AML-193 (cell line): ENCODE measurements around the gene OR52D1.

Experiments
- DNase-seq, 2 experiments: peaks; one replicate each; lab custom pipeline; 2025; lab: John Stamatoyannopoulos, UW

The OR52D1 gene

DNA sequence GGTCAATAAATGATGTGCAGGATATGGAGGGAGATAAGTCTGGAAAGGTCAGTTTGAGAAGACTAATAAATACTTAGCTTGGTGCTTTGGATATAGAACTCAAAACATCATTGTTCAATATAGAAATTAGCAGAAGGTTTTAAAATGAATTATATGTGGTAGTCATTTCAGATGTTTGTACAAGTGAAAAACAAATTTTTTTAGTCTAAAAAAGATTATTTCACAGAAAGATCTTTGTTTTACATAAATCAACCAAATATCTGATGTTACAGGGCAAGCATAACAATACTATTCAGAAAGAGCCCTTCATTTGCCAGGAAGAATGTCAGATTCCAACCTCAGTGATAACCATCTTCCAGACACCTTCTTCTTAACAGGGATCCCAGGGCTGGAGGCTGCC, at the start of gene OR52D1:
TSS of gene OR52D1 (plus strand) at position 301 of the 400 bp plus-strand sequence. CDS start at position 323, 22 bp downstream.
- no peak for DNase-seq

GRCh38 chr11:5441414-5441813, 47.1 kb upstream of the OR52D1 start, which contains the start of gene OR51I1:
Gene OR51I1 (minus strand): TSS chr11:5441514. CDS start chr11:5441514, 0 bp downstream.
- no peak for DNase-seq

DNA sequence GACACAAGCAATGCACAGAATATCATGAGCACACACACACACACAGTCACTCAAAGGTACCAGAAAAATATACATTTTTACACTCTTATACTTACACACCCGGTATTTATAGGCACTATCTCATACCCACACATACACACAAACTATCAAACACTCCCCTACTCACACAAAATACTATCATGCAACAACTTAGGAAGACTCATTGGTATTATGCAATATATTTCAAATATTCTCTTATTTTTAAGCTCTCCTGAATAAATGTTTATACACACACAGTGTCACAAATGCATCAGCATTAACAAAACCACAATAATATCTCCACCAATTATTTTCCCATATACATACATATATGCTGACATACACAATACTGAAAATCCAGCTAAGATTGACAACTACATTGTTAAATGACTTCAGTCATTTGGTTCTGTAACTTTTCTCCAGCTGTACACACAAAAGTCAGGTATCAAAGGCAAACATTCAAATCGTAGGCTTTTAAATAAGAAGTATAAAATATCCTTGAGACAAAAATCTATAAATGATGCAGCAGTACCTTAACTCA, 44.6 kb upstream of the OR52D1 start:
- DNase-seq: no peak

DNA sequence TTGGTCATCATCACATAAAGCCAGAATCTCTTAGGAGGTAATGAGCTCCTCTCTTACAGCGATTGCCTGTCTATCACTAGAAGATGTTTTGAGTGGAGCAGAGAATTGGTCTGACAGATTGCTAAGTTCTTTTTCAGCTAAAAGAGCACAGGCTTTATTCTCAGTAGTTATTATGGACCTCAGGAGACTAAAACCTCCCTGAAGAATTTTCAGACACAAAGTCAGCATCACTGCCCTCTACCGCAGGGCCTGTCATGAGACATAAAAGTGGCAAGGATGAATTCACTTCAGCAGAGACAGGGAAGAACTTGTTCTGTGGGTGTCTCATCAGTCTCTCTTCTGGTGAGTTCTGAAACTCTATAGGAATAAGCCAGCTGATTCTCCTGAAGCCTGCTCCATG, 39.5 kb upstream of the OR52D1 start, which contains the start of gene OR51I2:
TSS of gene OR51I2 (plus strand) at position 301 of the 400 bp plus-strand sequence. CDS start 4,166 bp downstream, outside the sequence.
- DNase-seq: no peak

DNA sequence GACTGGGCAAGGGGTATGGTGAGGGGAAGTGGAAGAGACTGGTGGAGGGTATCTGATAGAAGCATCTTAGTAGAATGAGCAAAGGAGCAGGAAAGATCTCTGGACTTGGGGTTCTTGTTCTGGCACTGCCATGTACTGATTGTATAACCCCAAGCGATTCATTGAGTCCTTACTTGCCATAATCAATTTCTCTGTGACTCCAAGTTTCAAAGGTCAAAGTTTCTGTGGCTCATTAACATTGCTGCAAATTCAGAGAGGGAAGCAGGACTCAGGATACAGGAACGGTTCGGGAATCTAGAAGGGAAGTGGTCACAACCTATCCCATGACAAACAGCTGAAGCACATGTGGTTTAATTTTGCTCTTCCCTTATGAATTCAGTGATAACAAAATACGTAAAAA, 39.1 kb upstream of the OR52D1 start:
- no peak for DNase-seq

DNA sequence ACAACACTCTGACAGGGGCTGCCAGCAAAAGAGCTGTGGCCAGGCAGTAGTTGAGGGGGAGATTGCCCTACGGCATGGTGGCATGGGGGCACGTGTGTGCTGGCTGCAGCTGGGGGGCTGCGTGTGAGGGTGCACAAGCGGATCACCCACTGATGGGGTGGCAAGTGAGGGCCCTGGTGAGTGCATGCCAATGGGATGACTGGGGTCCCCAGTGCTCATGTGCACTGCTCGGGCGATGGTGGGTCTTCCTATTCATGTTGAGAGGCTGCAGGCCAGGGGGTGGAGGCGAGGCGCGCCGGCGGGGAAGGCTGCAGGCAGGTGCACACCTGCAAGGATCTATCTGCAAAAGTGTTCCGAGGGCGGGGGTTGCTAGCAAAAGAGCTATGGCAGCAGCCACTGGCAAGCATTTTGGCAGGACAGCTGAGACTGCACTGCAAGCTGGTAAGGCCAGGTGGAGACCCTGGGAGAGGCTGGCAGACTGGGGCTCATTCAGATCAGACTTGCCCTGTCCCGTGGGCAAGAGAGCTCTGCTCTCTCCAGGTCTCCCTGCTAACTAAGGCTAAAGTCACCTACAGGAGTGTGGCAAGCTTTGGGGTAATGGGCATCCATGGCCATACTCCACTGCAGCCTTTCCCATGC, 27.4 kb upstream of the OR52D1 start:
- DNase-seq: no peak

- DNase-seq: no peak
Observed at GRCh38 chr11:5467527-5467926, 21.0 kb upstream of the OR52D1 start.

GRCh38 chr11:5473921-5474320, 14.6 kb upstream of the OR52D1 start:
- no peak for DNase-seq

- peak; percentile 32 to 48 for DNase-seq
Observed at GRCh38 chr11:5476186-5476819, 12.2 kb upstream of the OR52D1 start.

DNA sequence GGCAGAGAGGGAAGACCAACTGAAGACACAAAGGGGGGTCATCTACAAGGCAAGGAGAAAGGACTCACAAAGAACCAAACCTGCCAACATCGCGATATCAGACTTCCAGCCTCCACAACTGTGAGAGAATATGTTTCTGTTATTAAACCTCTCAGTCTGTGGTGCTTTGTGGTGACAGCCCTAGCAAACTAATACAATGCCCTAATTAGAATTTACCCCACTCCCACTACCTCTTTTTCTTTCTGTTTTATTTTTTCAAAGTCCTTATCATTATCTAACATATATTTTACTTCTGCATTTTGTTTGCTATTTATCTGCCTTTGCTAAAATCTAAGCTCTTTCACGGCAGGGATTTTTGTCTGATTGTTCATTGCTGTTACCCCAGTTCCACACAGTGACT, 2.5 kb upstream of the OR52D1 start:
- DNase-seq: no peak

DNA sequence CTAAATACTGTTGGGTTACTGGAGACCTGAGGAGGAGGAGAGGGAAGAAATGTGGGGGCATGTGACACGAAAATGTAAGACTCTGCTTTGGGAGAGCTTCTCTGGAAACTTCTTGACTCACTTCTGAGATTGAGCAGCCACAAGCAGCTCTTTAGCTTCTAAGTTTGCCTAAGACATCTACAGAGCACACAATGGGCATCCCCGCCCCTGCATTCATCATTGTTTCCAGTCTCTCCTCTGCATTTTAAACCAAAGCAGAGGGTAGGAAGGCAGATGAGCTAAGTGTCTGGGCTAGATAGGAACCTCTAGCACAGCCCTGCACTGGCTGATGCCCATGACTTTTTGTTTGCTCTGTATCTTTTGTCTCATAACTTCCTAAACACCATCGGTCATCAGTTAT, 2.1 kb upstream of the OR52D1 start:
- no peak for DNase-seq

- DNase-seq: no peak
Observed at GRCh38 chr11:5488798-5489399, 414 bp downstream of the OR52D1 start.

DNA sequence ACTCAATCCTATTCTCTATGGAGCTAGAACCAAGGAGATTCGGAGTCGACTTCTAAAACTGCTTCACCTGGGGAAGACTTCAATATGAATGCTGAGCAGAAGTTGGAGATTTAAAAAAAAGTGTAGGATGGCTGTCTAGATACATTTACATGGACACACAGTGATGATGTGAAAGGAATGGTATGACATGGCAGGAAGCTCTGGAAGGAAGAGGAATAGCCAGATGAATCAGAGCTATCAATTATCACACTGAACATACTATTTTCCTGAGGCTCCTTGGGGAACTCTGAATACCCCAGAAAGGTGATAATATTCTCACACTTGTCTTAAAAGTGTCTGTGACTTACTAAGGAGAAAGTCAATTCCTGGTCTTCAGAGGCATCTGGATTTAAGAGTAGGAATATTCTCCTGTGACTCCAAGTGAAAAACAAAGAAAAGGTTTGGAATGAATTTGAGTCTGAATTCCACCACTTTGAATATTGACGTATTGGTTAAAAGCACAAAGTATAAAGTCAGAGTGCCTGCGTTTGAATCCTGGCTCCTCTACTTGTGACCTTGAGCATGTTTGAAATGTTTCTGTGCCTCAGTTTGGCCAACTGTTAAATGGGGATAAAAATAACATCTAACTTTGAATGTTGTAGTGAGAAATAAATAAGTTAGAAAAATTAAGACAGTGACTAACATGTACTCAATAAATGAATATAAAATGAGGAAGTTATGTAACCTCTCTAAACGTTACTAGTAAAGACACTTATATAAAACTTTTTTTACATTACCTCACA, 1.3 kb downstream of the OR52D1 start:
- DNase-seq: no peak

- no peak for DNase-seq
Observed at GRCh38 chr11:5499671-5500070, 11.2 kb downstream of the OR52D1 start.

- DNase-seq: no peak
Observed at GRCh38 chr11:5500393-5500801, 11.9 kb downstream of the OR52D1 start.

- DNase-seq: no peak
Observed at GRCh38 chr11:5504403-5504921, 16.0 kb downstream of the OR52D1 start.

- DNase-seq: no peak
Observed at GRCh38 chr11:5505363-5506048, 17.0 kb downstream of the OR52D1 start.

DNA sequence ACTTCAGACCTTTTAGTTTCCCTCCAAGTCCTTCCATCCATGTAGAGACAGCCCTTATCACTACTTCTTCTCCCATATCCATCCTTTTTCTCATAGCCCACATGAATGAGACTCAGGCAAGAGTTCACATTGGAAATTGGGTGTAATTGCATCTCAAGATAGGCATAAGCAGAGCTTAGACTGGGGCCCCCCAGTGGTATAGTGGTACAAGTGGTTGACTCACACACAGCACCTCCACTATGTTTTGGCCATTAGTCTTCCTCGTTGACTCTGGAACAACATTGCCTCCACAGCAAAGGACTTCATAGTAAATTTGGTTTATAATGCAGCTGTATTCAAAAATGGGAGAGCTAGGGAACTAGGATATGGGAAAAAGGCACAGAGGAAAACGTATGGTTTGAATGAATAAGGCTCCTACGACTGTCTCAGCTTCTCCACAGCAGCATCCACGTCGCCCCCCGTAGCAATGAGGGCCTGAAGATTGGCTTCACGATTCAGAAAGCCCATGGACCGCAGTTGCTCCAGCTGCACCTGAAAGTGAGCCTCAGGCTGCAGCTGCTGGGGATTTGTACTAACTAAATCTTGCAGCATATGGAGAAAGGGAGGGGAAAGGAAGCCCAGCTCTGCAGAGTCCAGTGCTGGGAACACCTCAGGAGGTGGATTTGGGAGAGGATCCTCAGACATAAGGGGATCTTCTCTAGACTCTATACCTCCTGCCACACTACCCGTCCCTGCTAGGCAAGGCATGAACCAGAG, 18.9 kb downstream of the OR52D1 start:
- DNase-seq: no peak

DNA sequence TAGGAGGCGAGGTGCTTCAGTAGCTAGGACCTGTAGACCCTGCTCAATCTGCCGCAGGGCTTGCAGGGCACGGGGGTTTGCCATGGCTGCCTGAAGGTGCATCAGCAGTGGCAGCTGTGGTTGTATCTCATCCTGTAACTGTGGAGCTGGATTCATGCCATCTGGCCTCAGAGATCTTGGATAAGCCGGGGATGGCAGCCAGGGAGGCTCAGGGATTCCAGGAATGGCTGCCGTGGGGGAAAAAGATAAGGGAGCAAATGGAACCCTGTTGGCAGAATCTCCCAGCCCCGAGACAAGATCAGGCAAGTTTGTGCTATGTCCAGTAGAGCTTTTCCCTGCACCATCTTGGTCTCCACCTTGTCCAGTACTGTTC, 19.4 kb downstream of the OR52D1 start:
- no peak for DNase-seq

DNA sequence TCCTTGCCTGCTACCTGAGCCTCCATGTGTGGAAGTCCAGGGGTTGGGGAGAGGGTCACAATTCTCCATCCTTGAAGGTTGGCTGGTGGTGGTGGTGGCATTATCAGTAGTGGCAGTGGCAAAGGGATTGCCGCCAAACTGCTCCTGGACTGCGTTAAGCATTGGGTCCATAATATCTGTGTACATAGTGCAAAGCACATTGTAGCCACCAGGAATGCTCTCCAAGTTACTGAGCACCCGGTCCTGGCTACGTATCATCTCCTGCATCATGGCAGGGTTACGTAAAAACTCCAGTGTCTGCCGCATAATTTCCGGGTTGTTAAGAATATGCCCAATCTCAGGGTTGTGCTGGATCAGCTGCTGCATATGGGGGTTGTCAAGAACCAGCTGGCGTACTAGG, 20.1 kb downstream of the OR52D1 start:
- no peak for DNase-seq

DNA sequence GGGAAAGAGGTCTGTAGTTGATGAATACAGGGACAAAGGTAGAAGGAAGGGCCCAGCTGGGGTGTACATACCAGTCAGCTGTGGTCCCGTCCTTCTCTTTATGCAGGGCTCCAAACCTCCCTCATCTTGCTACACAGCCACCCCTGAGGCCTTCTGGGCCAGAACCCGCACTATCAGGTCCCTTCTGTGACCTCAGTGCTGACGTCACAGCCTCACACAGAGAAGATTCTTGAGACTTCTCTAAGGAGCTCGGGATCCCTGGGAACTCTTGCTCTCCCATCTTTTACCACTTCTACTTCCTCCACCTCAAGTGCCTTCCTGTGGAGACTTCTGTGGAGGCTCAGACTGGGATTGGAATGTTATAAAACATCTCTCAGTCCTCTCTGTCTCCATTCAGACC, 21.3 kb downstream of the OR52D1 start, which contains the start of gene UBQLN3:
TSS of gene UBQLN3 (minus strand) at position 155 of the 400 bp plus-strand sequence. CDS start 399 bp downstream, outside the sequence.
- DNase-seq: no peak
